GM18858 (cell line): Measurements from ENCODE around the gene ACSM2B.
"Not testable (repeated sequence)": the region's sequence is repeated elsewhere in the genome, so short reads cannot be mapped to it uniquely, and the experiment has no call there.

ENCODE experiments used
- ATAC-seq: cut with Tn5 transposase; IDR thresholded peaks from one replicate; pipeline ENCODE4 v1.9.1; 2021; ENCODE audit not compliant: unreplicated experiment

Gene ACSM2B

GRCh38 chr16:20595694-20596093 lies 19.5 kb upstream of the ACSM2B start:
- not testable (repeated sequence) for ATAC-seq

GRCh38 chr16:20595068-20595467 lies 18.9 kb upstream of the ACSM2B start:
- ATAC-seq = not testable (repeated sequence)

DNA sequence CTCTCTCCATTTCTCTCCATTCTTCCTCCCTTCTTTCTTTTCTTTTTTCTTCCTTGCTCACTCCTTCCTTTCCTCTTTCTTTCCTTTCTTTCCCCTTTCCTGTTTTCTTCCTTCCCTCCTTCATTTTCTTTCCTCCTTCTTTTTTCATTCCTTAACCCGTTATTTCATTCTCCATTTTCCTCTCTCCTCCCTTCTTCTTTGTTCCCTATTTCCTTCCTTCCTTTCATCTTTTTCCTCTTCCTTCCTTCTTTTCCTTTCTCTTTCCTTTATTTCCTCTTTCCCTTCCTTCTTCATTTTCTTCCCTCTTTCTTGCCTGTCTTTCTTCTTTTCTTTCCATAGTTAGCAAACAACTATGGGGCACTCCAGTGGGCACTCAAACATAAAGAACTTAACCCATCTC lies 16.6 kb upstream of the ACSM2B start:
- not testable (repeated sequence) for ATAC-seq

DNA sequence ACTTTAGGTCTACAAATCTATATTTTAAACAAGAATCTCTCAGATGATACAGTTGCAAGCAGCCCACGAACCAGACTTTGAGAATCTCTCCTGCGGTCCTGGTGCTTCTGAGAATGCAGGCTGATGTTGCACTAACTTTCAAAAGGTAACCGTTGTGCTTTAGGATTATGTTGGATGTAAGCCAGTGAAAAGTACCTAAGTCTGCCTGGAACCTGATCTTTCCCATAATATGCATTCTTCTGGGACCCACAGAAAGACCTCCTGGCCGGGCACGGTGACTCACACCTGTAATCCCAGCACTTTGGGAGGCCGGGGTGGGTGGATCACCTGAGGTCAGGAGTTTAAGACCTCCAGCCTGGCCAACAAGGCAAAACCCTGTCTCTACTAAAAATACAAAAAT lies 13.3 kb upstream of the ACSM2B start:
- not testable (repeated sequence) for ATAC-seq

- not testable (repeated sequence) for ATAC-seq
Measured at GRCh38 chr16:20587645-20588074, 11.5 kb upstream of the ACSM2B start.

DNA sequence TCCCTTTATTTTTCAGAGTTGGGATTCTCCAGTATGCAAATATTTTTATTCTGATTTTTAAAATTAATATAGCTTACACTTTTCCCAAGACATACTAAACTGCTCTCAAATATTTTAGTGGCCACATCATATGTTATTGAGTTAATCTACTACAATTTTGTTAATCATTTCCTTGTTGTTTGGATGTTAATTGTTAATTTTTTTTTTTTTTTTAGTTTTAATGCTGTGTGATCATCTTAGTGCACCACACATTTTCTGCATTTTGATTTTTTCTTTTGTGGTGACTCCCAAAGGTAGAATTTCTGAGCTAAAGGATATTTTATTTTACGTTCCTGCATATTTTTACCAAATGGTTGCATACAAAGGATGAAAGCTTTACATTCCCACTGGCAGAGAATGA lies 10.5 kb upstream of the ACSM2B start:
- not testable (repeated sequence) for ATAC-seq

GRCh38 chr16:20586112-20586511 lies 9.9 kb upstream of the ACSM2B start:
- ATAC-seq = not testable (repeated sequence)

DNA sequence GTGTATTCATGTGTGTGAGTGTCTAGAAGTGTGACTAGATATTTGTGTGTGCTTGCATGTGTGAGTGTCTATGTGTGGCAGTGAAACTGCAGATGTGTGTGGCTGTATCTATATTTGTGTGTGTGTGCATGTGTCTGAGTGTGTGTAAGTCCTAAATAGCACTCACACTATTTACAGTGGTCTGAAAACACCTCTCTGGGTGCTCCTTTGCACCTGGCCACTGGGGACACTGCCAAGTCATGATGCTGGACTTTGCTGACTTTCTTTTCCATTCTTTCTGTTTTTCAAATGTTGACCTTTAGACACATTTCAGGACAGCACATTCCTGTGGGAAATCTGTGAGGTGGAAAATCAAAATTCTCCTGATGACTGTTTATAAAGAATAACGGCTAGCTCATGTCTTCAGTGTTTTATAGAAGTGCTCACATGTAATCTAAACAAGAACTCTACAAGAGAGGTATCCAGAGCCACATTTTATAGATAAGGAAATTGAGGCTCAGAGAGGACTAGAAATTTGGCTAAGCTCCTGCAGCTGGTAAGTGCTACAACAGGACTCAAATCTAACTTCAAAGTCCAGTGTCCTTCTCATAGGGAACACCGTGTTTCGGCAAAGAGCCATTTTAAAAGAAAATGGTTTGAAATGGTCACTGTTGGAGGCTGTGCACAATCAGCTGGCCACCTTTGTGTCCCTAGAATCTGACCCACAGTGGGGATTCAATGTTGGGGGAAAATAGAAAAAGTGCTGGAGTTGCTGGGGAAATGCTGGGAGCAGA lies 4.5 kb upstream of the ACSM2B start:
- not testable (repeated sequence) for ATAC-seq

DNA sequence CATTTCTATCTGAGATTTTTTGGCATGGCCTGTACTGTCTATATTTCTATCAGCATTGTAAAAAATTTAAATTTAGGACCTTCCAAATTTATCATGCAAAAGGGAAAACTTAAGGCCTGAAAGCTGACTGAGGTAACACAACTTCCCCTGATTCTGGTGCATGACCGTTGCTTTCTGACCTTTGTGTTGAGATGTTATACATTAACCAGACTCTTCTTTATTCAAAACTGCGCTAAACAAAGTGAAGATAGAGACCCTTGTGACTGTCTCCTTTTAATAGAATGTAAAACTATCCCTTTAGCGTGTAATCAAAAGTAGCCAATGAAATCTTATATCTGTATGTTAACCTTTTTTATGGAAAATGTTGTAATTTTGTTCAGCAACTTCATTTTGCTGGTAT lies 1.9 kb upstream of the ACSM2B start:
- not testable (repeated sequence) for ATAC-seq

GRCh38 chr16:20569117-20569651 lies 7.0 kb downstream of the ACSM2B start:
- ATAC-seq = not testable (repeated sequence)

DNA sequence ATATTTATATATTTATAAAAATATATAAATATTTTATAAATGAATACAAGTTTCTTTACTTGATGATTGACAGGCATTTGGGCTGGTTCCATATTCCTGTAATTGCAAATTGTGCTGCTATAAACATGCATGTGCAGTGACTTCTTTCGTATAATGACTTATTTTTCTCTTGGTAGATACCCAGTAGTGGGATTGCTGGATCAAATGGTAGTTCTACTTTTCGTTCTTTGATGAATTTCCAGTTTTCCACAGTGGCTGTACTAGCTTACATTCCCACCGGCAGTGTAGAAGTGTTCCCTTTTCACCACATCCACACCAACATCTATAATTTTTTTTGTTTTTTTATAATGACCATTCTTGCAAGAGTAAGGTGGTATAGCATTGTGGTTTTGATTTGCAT lies 7.8 kb downstream of the ACSM2B start:
- no peak for ATAC-seq

DNA sequence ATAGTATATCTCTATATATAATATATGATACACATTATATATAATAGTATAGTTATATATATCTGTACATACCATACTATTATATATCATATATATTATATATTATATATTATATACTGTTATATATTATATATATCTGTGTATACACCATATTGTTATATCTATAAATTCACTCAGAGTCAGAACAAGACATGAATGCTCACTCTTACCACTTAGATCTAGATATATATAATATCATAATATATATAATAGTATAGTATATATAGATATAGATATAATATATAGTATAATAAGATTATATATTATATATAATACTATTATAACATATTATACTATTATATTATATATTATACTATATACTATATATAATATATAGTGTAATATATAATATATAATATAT lies 9.3 kb downstream of the ACSM2B start:
- no peak for ATAC-seq

DNA sequence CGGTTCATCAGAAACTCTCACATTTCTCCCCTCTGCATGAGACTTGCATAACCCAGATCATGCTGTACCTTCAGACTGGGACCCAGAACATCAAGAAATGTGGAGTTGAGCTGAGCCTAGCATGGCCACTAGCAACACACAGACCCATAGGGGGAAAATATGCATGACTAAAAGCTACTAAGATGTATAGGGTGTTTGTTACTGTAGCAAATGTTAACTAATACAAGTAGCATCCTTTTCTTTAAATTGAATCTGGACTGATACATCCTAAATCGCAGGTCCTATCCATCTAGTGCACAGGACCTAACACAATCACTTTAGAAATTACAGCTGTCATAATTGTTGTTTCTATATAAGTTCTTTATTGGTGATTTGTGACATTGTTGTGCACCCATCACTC lies 10.8 kb downstream of the ACSM2B start:
- ATAC-seq = not testable (repeated sequence)

DNA sequence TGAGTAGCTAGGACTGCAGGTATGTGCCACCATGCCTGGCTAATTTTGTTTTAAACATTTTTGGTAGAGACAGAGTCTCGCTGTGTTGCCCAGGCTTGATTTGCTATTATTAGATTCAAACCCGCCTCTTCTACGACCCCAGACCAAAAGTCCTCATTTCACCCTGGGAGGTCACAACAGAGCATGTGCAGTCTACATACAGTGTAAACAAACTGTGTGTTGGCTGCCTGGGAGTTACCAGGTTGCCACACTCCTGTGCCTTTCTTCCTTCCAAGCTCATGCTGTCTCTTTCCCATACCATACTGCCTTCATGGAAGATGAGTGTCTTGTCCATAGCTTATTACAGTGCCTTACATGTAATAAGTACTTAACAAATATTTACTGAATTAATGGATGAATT lies 11.9 kb downstream of the ACSM2B start:
- not testable (repeated sequence) for ATAC-seq

GRCh38 chr16:20555628-20556027 lies 20.5 kb downstream of the ACSM2B start:
- not testable (repeated sequence) for ATAC-seq

- ATAC-seq = not testable (repeated sequence)
Measured at GRCh38 chr16:20554689-20555088, 21.5 kb downstream of the ACSM2B start.

DNA sequence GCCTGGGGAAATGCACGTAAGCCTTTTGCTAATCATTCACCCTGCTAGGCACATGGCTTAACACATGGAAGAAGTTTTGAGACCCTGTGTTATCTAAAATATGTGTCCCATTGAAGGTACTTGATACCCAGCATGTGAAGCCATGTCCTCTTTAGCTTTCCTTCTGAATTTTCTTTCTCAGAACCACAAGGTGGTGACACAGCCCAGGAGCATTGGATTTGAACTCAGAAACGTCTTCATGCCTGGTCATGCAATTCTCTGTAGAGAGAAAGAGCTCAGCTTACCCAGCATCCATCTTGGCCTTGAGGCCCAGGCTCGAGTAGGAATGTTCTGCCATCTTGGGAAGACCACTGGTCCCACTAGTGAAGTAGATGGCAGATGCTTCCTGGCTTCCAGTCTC lies 22.7 kb downstream of the ACSM2B start:
- not testable (repeated sequence) for ATAC-seq

DNA sequence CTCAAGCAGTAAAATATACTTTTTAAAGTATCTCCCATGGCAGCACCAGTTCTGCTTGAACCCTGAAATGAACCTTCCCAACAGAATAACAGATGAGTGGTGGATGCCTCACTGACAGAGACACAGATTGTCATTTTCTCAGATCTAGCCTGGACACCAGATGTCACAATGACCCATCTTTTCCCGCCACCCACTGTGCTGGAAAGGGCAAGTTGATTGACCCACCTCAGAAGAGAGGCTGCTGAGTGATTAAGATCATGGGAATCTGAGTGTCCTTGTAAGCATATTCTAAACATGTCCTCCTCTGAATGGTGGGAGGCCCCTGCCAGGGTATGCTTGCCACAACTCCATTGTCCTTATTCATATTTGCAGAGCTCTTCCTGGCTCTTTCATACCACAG lies 29.2 kb downstream of the ACSM2B start:
- ATAC-seq = not testable (repeated sequence)

DNA sequence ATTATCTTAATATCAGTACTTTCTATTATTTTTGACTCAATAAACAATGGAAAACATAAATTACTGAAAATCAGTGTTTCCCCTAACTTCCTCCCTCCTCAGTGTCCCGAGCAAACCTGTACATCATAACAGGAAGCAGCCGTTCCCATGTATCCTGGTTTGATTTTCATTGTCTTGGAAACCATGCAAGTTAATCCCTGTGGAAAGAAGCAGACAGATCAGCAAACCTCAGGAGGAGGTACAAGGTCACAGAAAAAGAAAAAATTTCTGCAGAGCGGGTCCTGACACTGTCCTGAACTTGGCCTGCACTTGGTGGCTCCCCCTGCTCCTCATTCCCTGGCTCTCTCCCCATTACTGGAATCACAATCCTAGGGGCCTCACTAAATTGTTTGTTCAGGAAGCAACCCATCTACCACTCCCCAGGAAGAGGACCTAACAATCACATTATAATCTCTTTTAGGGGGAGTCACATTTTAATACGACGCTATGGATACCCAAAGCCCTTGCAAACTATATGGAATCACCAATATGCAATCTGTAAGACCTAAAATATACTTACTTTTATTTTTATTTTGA lies 29.8 kb downstream of the ACSM2B start:
- not testable (repeated sequence) for ATAC-seq

DNA sequence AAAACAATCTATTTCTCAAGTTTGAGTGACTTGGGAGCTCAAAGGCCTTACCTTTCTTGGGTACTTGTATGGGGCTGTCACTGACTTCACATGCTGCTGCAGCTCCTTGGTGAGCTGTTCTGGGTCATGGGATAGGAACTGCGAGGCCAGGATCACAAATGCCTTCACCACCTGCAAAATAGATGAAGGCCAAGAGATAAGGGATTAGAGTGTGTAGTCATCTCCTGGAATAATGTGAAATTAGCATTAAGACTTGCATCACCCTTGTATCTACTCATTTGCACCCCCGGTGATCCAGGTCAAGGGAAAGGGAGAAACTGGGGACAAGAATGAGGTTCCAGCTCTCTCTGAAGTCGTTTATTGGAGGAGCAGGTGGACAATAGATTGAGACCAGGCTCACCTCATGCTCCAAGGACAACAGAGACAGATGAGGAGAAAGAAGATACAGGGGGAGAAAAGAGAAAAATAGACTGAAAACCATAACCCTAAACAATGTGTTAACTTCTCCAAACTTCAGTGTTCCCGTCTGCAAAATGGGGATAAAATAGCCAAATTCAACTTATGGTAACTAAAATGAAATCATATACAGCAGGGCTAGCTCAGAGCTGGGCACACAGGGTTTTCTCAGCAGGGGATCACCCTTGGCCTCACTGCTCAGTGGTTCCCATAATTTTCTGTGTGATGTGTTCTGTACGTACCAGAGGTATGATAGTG lies 35.4 kb downstream of the ACSM2B start:
- ATAC-seq = not testable (repeated sequence)

DNA sequence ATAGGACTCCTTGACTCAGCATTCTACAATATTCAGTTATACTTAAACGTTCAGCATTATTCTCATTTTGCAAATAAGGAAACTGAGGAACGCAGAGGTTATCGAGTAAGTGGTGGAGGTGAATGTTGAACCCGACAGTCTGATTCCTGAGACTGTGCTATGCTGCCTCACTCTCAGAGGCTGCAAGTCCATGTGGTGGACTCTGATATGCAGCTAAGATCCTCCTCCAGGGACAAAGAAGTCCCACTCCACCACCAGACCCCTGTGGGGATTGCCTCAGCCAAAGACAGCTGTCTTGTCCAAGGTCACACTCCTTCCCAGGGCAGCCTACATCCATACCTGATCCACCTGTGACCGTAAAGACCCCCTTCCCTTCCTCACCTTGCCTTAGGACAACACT lies 37.5 kb downstream of the ACSM2B start:
- no peak for ATAC-seq

GRCh38 chr16:20538181-20538580 lies 38.0 kb downstream of the ACSM2B start:
- no peak for ATAC-seq
